Raji (cell line): ENCODE measurements around the gene DPEP3.

Experiments
- POLR2A ChIP-seq: IDR thresholded peaks from 2 replicates; pipeline ENCODE4 v1.6.1; 2011; ENCODE audit warnings: low read depth, low read length, control low read depth; ENCODE audit not compliant: insufficient read depth

DPEP3 gene

DNA sequence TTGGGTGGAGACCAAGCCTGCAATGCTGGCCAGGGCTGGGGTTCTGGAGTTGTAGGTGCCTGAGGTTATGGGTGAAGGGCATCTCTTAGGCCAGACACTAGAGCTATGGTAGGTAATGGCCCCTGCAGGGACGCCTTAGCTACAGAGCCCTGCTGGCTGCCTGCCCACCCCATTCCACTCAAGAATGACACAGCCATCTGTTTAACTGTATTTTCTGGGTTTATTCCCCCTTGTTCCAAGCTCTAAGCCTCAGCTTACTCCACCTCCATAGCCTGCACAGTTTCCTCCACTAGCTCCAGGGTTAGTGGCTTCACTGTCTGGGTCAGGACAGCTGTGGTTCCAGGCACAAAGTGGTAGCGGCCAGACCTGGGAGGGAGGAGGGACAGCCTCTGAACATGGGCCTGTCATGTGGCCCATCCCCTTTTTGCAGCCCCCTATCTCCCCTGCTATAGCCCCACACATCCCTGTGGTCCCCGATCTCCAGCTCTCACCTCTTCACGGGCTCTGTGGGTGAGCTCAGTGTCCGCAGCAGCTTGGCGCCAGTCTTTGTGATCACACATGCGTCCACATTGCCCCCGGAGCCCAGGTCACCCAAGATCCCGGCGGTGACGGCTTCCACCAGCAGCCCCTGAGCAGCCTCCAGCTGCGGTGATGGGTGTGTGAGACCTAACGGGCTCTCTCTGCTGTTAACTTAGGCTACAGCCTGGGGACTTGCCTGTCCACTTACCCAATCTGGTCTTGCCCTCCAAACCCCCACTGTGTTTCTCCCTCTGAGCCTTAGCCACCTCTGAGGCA is 45.8 kb downstream of the DPEP3 start:
- TF ChIP-seq POLR2A: no peak

DNA sequence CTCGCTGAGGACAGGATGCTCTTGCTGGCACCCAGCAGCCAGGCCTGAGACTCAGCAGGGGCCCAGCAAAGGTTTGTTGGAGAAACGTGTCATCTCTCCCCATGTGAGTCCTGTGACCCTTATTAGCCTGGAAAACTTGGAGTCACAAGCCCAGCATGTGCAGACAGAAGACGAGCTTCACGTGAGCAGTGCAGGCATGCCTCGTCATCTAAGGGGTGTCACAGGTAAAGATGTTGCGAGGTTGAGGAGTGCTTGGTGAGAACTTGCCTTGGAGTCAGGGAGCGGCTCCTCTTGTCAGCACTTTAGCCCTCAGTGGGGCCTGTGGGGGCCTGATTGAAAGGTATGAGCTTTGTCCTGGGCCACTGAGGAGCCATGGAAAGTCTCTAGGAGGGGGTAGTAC is 46.5 kb downstream of the DPEP3 start:
- TF ChIP-seq POLR2A: no peak

DNA sequence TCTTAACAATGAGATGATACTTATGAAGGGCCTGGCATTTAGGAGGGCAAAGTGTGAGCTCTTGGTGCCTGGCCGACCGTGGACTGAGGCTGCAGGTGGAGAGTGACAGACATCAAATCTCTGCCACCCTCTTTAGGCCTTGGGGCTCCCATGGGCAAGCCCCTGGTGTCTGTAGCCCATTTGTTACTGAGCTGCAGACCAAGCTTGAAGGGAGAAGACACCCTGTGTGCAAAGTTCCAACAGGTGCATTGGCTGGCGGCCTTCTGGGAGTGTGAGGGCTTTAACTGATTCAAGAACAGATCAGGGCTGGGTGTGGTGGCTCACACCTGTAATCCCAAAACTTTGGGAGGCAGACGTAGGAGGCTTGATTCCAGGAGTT is 47.8 kb downstream of the DPEP3 start:
- no peak for TF ChIP-seq POLR2A

DNA sequence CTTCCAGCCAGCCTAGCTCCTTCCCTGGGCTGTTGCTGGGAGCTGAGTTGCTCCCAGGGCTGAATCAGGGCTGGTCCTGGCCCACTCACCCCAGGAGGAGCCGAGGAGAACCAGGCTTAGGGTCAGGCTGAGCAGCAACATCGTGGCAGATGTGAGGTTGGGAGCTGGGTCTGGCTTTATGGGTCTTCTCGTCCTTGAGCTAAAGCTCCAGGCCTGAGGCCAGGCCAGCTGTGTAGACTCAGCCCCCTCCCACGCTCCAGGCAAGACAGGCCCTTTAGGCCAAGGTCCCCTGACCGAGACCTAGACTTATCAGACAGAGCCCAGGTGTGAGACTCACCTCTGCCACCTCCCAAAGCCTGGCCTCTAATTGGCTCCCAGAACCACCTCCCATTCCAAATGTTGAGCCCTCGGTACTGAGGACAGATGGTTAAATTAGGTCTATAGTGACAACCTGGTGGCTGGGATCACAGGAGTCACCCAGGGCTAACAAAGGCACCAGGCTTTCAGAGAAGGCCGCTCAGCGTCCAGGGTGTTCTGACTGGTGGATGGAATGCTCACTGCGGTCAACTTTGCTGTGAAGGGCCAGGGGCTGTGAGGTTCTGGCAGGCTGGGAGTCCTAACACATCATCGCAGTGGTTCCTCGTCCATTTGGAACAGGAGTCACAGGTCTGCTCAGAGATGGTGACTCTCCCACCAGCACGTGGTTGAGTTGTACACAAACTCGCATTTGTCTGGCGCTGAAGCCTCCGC is 48.4 kb downstream of the DPEP3 start, which contains the start of gene CTRL:
Gene CTRL (minus strand): TSS at position 151 of the 750 bp plus-strand sequence. CDS start 10 bp downstream, at position 141.
- TF ChIP-seq POLR2A: peak; percentile 31; the same call in 1 of the 2 replicates

DNA sequence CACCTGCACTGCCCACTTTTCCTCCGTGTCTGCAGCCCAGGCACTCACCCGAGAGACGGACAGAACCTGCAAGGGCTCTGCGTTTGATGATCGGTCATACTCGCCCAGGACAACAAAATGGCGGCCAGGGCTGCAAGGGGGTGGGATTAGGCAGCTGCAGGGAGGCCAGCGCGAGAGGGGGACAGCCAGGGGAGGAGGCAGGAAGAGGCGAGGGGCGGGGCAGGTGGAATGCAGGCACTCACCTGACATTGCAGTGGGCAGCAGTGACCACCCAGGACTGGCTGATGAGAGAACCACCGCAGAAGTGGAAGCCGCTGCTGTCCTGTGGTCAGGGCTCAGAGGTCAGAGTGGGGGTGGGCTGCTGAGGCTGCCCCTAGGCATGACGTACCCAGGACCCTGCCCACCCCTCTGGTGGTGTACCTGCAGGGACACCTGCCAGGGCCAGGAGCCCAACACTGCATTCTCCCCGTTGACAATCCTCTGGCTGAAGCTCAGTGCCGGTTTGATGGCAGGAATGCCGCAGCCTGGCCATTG is 49.6 kb downstream of the DPEP3 start:
- TF ChIP-seq POLR2A: no peak

DNA sequence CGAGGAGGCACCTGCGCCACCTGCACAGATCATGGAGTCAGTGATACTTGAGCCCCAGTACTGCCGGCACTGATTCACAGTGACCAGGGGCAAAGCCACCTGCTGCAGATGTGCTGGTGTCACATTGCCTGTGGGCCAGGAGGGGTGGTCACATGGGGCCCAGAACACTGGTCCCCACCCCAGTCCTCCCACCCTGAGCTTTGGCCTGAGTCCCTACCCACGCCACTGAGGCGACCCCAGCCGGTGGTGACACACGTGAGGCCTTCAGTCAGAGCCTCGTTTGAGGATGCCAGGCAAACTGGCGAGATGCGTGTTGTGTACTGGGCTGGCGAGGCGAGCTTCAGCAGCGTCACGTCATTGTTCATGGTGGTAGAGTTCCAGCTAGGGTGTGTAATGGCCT is 50.1 kb downstream of the DPEP3 start:
- TF ChIP-seq POLR2A: no peak

DNA sequence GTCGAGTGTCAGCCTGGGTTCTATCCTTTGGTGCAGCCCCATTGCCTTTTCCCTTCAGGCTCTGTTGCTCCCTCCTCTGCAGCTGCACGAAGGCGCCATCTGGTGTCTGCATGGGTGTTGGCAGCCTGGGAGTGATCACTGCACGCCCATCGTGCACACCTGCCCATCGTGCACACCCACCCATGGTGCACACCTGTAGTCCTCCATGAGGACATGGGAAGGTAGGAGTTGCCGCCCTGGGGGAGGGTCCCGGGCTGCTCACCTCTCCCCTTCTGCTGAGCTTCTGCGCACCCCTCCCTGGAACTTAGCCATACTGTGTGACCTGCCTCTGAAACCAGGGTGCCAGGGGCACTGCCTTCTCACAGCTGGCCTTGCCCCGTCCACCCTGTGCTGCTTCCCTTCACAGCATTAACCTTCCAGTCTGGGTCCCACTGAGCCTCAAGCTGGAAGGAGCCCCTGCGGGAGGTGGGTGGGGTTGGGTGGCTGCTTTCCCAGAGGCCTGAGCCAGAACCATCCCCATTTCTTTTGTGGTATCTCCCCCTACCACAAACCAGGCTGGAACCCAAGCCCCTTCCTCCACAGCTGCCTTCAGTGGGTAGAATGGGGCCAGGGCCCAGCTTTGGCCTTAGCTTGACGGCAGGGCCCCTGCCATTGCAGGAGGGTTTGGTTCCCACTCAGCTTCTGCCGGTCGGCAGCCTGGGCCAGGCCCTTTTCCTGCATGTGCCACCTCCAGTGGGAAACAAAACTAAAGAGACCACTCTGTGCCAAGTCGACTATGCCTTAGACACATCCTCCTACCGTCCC is 51.5 kb downstream of the DPEP3 start:
- TF ChIP-seq POLR2A: peak; percentile 34

DNA sequence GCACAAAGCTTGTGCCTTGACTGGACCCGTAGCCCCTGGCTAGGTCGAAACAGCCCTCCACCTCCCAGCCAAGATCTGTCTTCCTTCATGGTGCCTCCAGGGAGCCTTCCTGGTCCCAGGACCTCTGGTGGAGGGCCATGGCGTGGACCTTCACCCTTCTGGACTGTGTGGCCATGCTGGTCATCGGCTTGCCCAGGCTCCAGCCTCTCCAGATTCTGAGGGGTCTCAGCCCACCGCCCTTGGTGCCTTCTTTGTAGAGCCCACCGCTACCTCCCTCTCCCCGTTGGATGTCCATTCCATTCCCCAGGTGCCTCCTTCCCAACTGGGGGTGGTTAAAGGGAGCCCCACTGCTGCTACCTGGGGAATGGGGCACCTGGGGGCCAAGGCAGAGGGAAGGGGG is 52.2 kb downstream of the DPEP3 start:
- no peak; the same call in 1 of the 2 replicates for TF ChIP-seq POLR2A

DNA sequence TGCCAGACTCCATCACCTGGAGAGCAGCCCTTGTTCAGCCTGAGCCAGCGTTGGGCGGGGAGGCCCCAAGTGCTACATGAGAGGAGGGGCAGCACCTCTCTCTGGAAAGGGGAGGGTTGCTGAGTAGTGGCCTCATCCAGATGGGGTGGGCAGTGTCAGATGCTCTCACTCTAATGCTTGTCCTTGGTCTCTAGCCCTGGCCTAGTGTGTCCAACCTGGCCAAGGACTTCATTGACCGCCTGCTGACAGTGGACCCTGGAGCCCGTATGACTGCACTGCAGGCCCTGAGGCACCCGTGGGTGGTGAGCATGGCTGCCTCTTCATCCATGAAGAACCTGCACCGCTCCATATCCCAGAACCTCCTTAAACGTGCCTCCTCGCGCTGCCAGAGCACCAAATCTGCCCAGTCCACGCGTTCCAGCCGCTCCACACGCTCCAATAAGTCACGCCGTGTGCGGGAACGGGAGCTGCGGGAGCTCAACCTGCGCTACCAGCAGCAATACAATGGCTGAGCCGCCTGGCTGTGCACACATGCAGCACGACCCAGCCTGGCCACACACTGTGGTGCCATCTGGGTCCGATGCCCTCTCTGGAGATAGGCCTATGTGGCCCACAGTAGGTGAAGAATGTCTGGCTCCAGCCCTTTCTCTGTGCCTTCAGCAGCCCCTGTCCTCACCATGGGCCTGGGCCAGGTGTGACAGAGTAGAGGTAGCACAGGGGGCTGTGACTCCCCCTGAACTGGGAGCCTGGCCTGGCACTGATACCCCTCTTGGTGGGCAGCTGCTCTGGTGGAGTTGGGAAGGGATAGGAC is 53.0 kb downstream of the DPEP3 start:
- TF ChIP-seq POLR2A: no peak

DNA sequence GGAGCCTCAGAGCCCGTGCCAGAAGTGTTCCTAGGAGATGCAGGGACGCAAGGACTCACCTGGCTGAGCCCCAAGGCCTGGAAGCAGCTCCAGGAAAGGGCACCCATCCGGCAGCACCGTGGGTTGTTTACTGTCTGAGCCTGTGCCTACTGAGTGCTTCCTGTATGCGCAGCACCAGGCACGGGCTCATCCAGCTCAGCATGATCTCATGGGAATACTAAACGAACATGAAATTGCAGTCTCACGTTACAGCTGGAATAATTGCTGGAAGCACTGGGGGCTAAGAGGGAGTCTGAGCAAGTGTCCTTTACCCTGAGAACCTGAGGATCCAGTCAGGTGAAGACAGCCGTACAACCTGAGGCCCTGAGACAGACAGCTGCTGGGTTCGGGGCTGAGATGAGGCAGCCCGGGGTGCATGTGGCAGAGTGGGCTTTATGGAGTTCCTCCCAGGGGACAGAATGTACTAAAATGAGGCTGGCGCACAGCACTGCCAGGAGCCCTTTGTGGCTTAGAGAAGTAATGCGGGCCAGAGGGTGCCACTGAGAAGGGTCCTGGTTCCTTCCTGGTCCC is 54.0 kb downstream of the DPEP3 start:
- no peak for TF ChIP-seq POLR2A
